ENCODE results near the gene NXPH4.

DNA sequence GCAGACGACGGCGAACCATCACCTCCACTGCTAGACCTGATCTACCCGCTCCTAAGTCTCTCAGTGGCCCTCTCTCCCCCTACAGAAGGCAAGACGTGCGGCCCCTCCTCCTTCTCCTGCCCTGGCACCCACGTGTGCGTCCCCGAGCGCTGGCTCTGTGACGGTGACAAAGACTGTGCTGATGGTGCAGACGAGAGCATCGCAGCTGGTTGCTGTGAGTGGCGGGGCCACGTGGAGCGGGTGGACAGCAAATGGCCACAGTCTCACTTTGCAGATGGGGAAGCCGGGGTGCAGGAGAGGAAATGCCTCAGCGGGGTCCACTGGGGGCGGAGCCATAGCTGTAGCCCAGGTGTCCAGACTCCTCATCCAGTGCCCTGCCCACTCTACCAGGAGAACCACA is 21.4 kb upstream of the NXPH4 start:
- TF ChIP-seq, protein P1, sequence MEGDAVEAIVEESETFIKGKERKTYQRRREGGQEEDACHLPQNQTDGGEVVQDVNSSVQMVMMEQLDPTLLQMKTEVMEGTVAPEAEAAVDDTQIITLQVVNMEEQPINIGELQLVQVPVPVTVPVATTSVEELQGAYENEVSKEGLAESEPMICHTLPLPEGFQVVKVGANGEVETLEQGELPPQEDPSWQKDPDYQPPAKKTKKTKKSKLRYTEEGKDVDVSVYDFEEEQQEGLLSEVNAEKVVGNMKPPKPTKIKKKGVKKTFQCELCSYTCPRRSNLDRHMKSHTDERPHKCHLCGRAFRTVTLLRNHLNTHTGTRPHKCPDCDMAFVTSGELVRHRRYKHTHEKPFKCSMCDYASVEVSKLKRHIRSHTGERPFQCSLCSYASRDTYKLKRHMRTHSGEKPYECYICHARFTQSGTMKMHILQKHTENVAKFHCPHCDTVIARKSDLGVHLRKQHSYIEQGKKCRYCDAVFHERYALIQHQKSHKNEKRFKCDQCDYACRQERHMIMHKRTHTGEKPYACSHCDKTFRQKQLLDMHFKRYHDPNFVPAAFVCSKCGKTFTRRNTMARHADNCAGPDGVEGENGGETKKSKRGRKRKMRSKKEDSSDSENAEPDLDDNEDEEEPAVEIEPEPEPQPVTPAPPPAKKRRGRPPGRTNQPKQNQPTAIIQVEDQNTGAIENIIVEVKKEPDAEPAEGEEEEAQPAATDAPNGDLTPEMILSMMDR (IDR thresholded peaks at IDR 0.05): no peak
- TF ChIP-seq EZH2 (IDR thresholded peaks at IDR 0.05) (no peak), EZH2phosphoT487 (IDR thresholded peaks at IDR 0.05) (no peak)

Measured in neural progenitor cell (in vitro differentiated cells).